GM18868 (cell line): Measurements from ENCODE around the gene SLC22A13.
"Not testable (repeated sequence)": the region's sequence is repeated elsewhere in the genome, so short reads cannot be mapped to it uniquely, and the experiment has no call there.

Experiments
- ATAC-seq: cut with Tn5 transposase; IDR thresholded peaks from one replicate; pipeline ENCODE4 v1.9.1; 2021; ENCODE audit warnings: mild to moderate bottlenecking, moderate library complexity; ENCODE audit not compliant: unreplicated experiment

The SLC22A13 gene, protein sequence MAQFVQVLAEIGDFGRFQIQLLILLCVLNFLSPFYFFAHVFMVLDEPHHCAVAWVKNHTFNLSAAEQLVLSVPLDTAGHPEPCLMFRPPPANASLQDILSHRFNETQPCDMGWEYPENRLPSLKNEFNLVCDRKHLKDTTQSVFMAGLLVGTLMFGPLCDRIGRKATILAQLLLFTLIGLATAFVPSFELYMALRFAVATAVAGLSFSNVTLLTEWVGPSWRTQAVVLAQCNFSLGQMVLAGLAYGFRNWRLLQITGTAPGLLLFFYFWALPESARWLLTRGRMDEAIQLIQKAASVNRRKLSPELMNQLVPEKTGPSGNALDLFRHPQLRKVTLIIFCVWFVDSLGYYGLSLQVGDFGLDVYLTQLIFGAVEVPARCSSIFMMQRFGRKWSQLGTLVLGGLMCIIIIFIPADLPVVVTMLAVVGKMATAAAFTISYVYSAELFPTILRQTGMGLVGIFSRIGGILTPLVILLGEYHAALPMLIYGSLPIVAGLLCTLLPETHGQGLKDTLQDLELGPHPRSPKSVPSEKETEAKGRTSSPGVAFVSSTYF

DNA sequence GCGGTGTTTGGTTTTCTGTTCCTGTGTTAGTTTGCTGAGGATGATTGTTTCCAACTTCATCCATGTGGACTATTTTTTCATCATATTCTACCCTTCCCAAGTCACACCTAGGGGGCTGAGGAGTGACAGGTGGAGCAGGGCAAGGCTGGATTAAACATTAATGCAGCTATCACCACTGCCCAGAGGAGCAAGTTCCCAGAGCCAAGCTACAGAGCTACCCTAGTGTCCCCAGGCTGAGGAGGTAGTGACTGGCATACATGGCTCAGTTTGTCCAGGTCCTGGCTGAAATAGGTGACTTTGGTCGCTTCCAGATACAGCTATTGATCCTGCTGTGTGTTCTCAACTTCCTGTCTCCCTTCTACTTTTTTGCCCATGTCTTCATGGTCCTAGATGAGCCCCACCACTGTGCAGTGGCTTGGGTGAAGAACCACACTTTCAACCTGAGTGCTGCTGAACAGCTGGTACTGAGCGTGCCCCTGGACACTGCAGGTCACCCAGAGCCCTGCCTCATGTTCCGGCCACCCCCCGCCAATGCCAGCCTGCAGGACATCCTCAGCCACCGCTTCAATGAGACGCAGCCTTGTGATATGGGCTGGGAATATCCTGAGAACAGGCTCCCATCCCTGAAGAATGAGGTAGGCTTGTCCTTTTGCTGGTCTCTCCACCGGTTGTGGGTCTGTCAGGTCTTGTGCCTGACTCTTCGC is at the start of gene SLC22A13:
SLC22A13 (plus strand) TSS at position 209 of the 704 bp plus-strand sequence; CDS start at position 258, 49 bp downstream.
- ATAC-seq = no peak

DNA sequence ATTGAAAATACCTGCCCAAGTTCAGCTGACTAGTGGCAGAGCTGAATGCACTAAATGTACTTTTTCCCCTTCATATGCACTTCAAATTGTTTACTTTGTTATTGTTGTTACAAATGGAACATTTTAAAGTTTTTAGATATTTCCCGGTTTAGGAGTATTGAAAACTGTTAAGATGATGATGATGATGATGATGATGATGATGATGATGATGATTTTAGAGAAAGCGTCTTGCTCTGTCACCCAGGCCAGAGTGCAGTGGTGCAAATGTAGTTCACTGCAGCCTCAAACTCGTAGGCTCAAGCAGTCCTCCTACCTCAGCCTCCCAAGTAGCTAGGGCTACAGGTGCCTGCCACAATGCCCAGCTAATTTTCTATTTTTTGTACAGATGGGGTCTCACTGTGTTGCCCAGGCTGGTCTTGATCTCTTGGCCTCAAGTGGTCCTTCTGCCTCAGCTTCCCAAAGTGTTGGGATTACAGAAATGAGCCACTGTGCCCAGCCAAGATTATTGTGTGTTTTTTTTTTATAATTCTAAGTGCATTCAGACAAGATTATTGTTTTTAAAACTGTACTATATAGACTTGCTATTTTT is 45.9 kb upstream of the SLC22A13 start:
- no peak for ATAC-seq

DNA sequence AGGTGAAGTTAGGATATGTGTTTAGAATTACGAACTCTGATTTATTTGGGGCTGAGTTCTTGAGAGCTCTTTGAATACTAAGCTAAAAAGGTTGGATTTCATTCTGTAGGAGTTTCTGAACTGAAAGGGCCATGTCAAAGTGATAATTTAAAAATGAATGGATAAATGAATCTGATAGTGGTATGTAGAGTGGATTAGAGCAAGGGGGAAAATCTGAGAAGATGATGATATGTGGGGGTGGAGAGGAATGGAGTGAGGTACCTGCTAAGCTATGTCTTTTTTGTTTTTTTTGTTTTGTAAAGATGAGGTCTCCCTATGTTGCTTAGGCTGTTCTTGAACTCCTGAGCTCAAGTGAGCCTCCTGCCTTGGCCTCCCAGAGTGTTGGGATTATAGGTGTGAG is 44.6 kb upstream of the SLC22A13 start:
- ATAC-seq = no peak

DNA sequence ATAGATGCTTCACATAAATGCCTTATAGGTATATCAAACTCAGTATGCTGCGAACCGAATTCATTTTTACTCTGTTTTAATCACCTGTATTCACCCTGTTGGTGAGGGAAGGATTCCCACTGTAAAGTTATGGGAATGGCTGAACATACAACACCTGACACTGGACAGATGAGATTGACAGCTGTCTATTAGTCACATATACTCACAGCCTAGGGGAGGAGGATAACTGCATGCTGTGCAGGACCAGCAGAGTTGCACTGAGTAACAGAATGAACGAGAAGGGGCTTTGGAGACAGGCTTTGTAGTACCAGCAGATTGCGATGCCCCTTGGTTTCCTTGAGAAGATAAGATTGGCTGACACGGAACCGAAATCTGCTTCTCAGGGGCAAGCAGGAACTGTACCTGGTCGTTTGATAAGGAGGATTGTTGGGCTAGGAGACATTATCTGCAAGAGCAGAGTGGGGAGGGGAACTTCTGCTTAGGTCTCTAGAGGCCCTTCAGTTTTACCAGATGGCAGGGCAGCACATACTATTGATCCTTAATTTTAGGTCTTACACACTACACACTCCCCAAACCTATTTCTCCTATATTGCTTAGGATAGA is 43.5 kb upstream of the SLC22A13 start:
- no peak for ATAC-seq

DNA sequence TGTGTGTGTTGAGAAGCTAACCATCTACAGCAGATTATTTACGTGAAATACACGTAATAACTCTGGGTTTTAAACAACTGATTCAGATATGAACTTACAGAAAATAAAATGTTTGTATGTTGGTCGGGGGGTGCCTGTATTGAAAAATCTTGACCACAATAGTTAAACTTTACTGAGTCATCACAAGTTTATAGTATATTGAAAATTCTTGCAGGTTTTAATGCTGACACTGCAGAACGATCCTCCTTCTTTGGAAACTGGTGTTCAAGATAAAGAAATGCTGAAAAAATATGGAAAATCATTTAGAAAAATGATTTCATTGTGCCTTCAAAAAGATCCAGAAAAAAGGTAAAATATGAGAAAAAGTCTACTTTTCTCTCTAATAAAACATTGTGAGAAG is 41.3 kb upstream of the SLC22A13 start:
- ATAC-seq = no peak

DNA sequence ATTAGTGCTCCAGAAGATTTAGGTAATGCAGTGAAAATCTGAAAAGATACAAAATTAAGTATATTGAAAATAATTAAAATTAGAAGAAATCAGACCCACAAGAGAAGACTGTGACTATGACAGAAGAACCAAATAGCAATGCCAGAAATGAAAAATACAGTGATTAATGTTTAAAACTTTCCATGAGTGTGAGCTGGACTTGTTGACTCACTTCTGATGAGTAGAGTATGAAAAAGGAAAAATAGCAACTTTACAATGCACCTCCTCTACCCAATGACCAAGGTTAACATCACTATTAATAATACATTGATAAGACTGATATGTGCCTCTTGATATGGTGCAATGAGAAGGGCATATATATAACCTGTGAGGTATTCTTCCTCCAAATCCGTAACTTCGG is 39.3 kb upstream of the SLC22A13 start:
- no peak for ATAC-seq

DNA sequence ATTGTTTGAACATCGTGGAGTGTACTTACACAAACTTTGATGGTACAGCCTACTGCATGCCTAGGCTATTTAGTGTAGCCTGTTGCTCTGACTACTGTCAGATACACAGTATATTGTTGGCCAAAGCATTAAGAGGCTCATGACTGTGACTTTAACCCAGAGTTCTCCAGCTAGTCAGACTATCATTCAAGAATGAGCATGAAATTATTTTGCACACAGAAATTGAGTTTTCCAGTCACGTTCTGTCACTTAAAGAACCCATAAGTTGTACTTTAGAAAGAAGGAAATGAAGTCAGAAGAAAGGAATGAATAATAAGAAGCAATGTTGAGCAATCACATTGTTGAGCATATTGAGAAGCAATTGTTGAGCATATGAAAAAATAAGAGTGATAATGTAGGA is 37.6 kb upstream of the SLC22A13 start:
- ATAC-seq = no peak

DNA sequence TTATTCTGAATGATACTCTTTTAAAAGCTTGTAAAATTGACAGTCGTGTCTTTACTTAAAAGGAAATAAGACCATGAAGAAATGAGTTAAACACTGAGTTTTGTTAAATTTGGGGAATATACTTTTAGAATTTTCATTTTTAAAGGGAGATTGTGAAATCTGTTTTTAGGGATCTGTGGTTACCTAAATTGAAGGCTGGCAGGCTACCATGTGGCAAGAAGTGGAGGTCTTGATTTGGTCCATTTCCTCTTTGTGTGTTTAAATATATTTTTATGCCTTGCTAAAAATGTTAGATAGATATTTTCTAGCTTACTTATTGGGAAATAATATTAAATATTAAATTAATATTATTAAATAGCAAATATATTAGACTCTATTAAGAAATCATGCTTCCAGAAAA is 36.6 kb upstream of the SLC22A13 start:
- ATAC-seq = no peak

DNA sequence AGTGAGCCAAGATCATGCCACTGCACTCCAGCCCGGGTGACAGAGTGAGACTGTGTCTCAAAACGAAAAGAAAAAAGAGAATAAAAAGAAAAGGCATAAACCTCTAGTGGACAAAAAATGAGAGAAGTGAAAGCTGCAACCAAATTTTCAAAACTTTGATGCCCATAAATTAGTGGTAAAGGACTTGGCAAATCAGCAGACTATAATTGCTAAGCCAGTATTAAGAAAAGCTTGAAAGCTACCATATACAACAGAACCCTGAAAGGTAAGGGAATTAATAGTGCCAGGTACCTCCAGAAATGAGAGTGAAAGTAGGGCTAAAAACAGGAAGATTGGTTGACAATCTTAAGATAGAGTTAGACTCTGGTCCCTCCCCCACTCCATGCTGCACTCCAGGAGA is 32.9 kb upstream of the SLC22A13 start:
- peak; percentile 42 for ATAC-seq

DNA sequence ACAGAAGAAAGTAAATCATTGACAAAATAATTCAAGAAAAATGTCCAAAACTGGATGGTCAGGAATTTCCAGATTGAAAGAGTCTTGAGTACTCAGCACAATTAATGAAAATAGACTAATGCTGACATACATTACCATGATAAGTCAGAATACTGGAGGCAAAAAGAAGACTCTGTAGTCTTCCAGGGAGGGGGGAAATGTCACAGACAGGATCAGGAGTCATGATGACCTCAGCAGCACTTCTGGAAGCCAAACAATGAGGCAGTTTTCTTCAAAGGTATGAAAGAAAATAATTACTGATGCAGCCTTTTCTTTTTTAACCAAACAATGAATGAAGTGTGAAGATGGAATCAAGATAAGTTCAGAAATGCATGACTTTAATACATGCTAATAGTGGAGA is 30.1 kb upstream of the SLC22A13 start:
- no peak for ATAC-seq

DNA sequence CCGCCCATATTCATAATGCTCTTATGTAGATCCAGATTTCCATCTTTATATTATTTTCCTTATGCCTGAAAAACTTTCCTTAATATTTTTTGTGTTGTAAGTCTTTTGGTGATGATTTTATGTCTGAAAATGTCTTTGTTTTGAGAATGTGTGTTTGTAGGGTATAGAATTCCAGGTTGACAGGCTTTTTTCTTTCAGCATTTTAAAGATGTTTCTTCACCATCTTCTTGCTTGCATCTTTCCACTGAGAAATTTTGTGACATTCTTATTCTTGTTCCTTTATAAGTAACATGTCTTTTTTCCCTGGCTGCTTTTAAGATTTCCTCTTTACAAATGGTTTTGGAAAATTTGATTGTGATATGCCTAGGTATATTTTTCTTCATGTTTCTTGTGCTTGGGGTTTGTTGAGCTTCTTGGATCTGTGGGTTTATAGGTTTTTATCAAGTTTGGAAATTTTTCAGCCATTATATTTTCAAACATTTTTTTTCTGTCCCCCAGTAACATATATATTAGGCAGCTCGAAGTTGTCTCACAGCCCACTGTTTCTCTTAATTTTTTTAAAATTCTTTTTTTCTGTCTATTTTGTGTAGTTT is 27.1 kb upstream of the SLC22A13 start:
- ATAC-seq = no peak

DNA sequence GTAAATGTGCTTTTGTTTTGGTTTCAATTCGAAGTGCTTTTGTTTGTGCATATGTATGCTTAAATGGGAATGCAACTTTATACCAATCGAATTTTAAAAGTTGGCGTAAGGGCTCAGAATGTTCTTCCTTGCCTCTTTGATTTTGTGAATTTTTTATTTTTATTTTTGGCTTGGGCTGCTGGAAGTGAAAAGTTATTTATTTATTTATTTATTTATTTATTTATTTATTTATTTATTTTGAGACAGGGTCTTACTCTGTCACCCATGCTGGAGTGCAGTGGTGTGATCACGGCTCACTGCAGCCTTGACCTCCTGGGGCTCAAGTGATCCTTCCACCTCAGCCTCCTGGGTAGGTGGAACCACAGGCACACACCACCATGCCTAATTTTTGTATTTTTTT is 22.8 kb upstream of the SLC22A13 start:
- not testable (repeated sequence) for ATAC-seq

DNA sequence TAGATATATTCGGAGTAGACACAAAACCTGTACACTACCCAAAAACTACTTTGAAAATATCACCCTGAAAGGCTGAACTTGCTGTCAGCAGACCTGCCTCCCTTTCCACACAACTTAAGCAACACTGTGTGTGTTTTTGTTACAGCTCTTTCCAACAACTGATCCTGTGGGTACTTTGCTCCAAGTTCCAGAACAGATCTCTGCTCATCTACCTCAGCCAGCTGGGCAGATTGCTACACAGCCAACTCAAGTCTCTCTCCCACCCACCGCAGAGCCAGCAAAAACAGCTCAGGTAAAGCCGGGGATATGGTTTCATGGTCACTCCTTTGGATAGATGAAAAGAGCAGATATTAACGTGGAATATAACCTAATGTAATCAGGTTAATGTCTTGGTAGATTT is 19.7 kb upstream of the SLC22A13 start:
- no peak for ATAC-seq

DNA sequence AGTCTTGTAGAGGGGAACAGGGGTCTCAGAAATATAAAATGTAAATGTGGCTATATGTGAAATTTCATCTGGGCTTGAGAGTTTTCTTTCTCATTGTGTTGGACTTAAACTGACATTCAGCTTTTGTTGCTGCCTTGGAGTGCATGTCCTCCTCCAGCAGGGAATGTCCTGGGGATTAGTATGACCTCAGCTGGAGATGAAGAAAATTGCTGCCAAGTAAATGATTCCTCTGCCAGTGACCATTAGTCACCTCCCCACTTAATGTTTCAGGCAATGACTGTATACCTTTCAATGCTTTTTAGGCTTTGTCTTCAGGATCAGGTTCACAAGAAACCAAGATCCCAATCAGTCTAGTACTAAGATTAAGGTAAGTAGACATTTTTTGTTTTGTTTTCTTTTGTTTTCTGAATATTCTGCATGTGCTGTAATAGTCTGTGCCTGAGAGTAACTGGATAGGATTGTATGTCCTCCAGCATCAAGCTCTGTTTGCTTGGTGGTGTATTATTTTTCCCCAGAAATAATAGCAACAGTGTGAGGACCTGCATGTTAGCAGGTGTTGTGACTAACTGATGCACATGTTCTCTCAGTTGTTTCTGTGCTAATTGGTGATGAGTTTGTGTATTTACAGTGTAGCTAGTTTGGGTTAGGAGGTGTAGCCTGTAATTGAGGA is 18.1 kb upstream of the SLC22A13 start:
- no peak for ATAC-seq

DNA sequence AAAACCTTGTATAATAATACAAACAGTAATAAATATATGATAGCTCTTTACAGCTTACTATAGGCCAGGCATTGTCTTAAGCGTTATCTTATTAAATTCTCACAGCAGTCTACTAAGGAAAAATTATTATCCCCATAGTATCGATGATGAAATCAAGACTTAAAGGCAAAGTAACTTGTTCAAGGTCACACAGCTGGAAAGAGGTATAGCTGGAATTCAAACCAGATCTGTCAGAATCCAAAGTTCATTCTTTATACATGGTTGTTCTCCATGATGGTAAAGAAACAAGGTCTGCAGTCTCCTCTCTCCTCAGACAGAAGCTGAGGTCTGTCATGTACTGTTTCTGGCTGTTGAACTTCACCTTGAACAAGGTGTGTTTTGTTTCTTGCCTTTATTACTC is 15.4 kb upstream of the SLC22A13 start:
- no peak for ATAC-seq

DNA sequence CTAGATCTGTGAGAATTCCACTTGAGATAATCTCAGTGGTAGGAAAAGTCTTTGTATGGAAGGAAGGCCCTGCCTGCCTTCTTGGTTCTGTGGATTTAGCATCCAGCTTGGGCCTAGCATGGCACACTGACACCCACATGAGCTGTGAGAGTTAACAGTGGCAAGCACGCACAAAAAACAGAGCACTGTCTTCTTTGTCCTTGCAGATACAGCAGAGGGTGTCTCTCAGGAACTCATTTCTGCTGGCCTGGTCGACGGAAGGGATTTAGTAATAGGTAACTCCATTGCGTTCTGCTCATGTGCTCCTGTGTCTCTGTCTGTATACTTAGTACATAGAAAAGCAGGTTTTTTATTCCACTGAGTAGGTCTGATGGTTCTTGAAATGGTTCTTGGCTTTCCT is 14.4 kb upstream of the SLC22A13 start:
- no peak for ATAC-seq

DNA sequence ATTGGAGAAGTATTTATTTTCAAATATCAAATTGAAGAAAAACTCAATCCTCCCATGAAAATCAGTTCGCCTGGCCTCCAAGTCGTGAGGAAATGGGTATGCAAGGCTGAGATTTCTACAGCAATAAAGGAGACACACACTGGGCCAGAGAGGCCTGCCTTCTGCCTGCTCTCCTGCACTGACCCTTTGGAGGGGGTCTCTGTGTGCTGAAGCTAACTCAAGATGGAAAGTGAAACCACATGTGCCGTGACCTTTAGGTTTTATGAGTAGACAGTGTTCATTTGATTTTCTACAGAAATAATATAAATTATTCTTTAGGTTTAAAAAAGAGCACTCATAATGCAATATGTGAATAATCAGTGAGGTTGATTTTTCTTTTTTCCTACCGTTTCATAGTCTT is 11.9 kb upstream of the SLC22A13 start:
- ATAC-seq = no peak

DNA sequence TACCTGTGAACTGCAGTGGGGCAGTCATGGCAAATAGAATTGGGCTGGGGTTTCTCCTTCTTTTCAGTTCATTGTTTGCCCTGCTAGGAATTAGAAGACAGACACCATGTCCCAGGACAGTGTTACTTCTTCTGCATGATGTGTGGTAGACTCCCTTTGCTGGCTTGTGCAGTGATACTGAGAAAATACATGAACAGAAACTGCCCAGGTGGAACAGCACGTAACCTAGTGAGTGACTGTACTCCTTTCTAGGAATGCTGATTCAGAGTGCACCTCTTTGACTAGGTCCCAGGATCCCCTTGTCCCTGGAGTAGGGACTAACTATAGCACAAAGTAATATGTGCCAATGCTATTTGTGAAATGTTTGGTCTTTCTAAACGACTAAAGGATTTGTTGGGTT is 10.7 kb upstream of the SLC22A13 start:
- ATAC-seq = no peak

DNA sequence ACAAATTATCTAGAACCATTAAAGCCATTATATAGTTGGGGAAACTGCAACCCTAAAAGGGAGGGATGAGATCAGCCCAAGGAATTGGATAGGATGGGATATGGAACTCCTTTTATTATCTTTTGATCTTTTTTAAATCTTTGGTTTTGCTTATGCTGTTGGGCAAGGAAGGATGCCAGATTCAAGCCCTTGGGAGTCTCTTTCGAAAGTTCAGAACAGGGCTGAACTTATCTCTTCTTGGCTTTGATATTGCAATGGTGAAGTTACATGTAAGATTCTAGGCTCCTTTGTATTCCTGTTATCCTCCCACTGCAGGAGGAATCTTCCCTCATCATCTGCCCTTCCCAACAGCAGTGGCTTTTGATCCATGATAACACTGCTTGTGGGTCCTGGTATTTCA is 10.0 kb upstream of the SLC22A13 start:
- no peak for ATAC-seq

DNA sequence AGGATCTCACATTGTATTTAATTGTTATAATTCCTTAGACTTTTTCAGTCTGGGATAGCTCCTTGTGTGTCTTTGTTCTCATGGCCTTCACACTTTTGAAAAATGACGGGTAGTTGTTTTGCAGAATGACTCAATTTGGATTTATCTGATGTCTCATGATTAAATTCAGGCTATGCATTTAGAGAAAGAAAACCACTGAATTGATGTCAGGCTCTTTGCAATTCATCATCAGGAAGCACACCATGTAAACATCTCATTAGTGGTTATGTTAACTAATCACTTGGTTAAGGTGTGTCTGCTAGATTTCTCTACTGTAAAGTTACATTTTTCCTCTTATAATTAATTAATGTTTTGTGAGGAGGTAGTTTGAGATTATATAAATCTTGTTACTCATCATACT is 8.0 kb upstream of the SLC22A13 start:
- ATAC-seq = no peak
